NB4 (cell line): ENCODE results near the gene VPS9D1.

Source experiments
- DNase-seq: peaks from one replicate; pipeline ENCODE4 v3.0.0; 2010; ENCODE audit warnings: low read depth
- H3K4me3 ChIP-seq: one replicate; pipeline ENCODE4 v1.5.1; 2011; ENCODE audit warnings: mild to moderate bottlenecking, low read depth, low read length, moderate library complexity
- CTCF ChIP-seq: IDR thresholded peaks from one replicate; pipeline ENCODE4 v1.5.1; 2012; ENCODE audit warnings: low read depth, low read length
- MYC ChIP-seq: IDR thresholded peaks from 2 replicates; pipeline ENCODE4 v1.6.1; 2011; ENCODE audit warnings: low read depth, low read length
- POLR2A ChIP-seq: IDR thresholded peaks from 2 replicates; pipeline ENCODE4 v1.6.1; 2011; ENCODE audit warnings: mild to moderate bottlenecking; ENCODE audit not compliant: insufficient read length; ENCODE audit errors: extremely low read depth
- TF ChIP-seq, protein P1 (sequence below): IDR thresholded peaks from 2 replicates; pipeline ENCODE4 v1.6.1; 2011; ENCODE audit warnings: low read depth, low read length

Gene VPS9D1, protein sequence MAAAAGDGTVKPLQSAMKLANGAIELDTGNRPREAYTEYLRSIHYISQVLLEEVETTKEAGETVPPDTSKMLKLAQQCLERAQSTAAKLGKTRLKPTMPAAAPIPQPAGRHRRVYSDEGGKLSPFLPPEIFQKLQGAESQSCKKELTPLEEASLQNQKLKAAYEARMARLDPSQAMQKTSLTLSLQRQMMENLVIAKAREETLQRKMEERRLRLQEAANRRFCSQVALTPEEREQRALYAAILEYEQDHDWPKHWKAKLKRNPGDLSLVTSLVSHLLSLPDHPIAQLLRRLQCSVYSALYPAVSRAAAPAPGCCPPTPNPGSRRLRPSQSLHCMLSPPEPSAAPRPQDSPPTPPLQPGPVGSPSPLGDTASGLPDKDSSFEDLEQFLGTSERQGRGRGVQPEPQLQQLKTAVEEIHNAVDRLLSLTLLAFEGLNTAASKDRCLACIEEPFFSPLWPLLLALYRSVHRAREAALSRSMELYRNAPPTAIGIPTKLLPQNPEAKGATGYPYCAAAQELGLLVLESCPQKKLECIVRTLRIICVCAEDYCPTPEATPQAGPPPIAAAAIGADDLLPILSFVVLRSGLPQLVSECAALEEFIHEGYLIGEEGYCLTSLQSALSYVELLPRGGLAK

GRCh38 chr16:89720813-89721545 lies at the start of gene VPS9D1, which contains the start of gene ZNF276:
TSS of gene VPS9D1 (minus strand) at chr16:89720898. CDS start at chr16:89720861, 37 bp downstream.
TSS of gene ZNF276 (plus strand) at chr16:89721537. CDS start at chr16:89721641, 104 bp downstream.
- H3K4me3 ChIP-seq: peak within 1 kb of the TSS; percentile 86
- TF ChIP-seq CTCF (no peak), MYC (peak; percentile 86), POLR2A (peak; percentile 69)
- TF ChIP-seq, protein P1, sequence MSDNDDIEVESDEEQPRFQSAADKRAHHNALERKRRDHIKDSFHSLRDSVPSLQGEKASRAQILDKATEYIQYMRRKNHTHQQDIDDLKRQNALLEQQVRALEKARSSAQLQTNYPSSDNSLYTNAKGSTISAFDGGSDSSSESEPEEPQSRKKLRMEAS: peak; percentile 67; the same call in 1 of the 2 replicates
- peak; percentile 92 for DNase-seq

GRCh38 chr16:89770367-89770766 lies 49.7 kb upstream of the VPS9D1 start:
- H3K4me3 ChIP-seq: no peak overlapping the region
- DNase-seq: no peak
- TF ChIP-seq, protein P1: no peak
- TF ChIP-seq CTCF (no peak), MYC (no peak), POLR2A (no peak)

DNA sequence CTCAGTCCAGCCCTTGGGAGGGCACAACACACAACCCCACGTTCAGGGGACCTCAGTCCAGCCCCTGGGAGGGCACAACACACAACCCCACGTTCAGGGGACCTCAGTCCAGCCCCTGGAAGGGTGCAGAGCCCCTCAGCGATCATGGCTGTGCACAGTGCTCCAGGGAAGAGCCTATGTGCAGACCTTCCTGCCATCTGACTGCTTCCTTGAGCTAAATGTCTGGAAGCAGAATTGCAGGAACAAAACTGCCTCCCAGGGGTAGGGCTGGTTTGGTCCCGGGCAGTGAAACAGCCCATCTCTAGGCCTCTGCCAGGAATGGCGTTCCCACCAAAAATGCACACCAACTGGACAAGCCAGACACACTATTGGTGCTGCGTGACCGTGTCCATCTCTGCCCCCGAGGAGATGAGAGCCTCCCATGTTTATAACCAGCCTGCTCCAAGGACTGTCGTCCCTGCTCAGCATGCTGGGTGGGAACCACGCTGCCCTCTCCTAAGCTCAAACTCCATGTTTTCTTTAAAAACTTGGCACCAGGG lies 44.7 kb upstream of the VPS9D1 start:
- DNase-seq: no peak
- H3K4me3 ChIP-seq: peak overlapping the region; percentile 28
- TF ChIP-seq MYC: no peak
- TF ChIP-seq CTCF: no peak
- no peak for TF ChIP-seq POLR2A
- TF ChIP-seq, protein P1: no peak

DNA sequence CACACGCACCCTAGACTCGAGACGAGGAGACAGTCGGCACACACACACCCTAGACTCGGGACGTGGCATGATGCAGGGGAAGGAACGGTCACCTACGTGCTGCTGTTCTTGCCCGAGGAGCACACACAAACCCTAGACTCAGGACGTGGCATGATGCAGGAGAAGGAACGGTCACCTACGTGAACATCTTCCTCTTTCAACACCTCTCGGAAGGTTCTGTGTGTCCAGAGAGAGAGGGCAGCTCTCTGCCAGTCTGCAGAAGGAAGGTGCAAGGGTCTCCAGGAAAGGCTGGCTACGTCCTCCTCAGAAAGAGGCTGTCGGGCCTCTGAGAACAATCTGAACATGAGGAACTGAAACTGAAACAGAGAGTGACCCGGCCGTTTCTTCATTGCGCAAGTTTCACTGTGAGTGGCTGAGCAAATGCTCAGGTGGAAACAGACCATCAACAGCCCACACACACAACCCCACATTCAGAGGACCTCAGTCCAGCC lies 44.1 kb upstream of the VPS9D1 start:
- TF ChIP-seq MYC (peak; percentile 74; the same call in 1 of the 2 replicates), POLR2A (peak; percentile 56), CTCF (no peak)
- TF ChIP-seq, protein P1: peak; percentile 80
- peak overlapping the region; percentile 66 for H3K4me3 ChIP-seq
- peak; percentile 98 for DNase-seq

DNA sequence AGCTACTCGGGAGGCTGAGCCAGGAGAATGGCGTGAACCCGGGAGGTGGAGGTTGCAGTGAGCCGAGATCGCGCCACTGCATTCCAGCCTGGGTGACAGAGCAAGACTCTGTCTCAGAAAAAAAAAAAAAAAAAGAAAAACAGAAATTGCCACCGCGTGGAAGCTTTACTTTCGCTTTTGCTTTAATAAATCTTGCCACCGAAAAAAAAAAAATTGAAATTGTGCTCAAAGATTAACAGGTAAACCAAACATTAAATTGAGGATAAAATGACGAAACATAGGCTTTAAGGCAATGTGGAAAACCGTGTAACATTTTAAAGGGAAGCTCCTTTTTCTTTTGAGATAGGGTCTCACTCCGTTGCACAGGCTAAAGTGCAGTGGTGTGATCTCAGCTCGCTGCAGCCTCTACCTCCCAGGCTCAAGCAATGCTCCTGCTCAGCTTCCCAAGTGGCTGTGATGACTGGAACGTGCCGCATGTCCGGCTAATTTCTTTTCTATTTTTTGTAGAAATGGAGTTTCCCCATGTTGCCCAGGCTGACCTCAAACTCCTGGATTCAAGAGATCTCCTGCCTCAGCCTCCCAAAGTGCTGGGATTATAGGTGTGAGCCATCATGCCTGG lies 40.7 kb upstream of the VPS9D1 start:
- DNase-seq: no peak
- H3K4me3 ChIP-seq: no peak overlapping the region
- TF ChIP-seq POLR2A: no peak
- no peak for TF ChIP-seq MYC
- TF ChIP-seq CTCF: no peak
- TF ChIP-seq, protein P1: no peak
